ENCODE data around the gene SULT1C2. TPM values are rescaled to one million over a fixed set of nuclear protein-coding genes. Genes with fewer than 3 reads are reported as not detected.

SULT1C2 gene
- total and polyA plus RNA-seq, 10 of the 15 experiments (the other 5 are each of a cell fraction or from before 2014, with no cell fraction given), result 0.03 to 0.07 (median 0.04) TPM; not detected in 7

DNA sequence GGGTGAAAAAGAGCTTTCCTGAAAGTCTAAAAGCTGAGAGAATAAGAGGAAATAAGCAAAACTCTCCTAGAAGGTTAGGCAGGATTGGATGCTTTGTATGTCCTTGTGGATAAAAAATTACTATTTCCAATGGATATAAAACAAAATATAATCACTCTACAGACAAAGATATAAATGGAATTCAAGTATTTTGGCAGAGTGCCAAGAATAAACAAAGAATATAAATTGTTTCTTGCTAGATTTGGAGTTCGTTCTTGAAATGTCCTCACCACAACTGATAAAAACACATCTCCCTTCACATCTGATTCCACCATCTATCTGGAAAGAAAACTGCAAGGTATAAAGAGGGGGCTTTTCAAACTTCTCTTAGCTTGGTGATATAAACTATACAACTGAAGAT lies 35.6 kb upstream of the SULT1C2 start:
- BruUV-seq (replicated peaks), result no TSS peak
- Histone ChIP-seq H3K27ac (ENCODE audit: control insufficient read depth, insufficient read depth) (no peak overlapping the region), H4K20me1 (ENCODE audit: control insufficient read depth, insufficient read depth) (no peaks in the 10 kb centered on the region), H3K4me3 (no peak overlapping the region), H3K27me3 (replicated peaks in 1 of 2; ENCODE audit: control insufficient read depth in 2 of 2, insufficient read depth in 2 of 2, low read length in 1 of 2) (no peaks in the 10 kb centered on the region; a peak in 1 of 4 replicates), H3K9me3 (replicated peaks; ENCODE audit: control insufficient read depth, insufficient read depth, low read length) (no peaks in the 10 kb centered on the region), H2AFZ (ENCODE audit: control insufficient read depth, low read depth, low read length) (no peak overlapping the region), H3K79me2 (ENCODE audit: control insufficient read depth, insufficient read depth, low read length) (no peaks in the 10 kb centered on the region), H3K9ac (ENCODE audit: control insufficient read depth, insufficient read depth, low read length) (no peak overlapping the region), H3K4me2 (ENCODE audit: control insufficient read depth, insufficient read depth) (no peak overlapping the region), H3K4me1 (ENCODE audit: control insufficient read depth, insufficient read depth, low read length) (no peaks in the 10 kb centered on the region), H3K36me3 (ENCODE audit: control insufficient read depth in 2 of 2, insufficient read depth in 2 of 2, low read length in 1 of 2) (no peaks in the 10 kb centered on the region)
- SMC1A ChIA-PET (ENCODE audit: uncharacterized antibody, unreplicated experiment), result interaction anchor here (1.6 kb wide), 1 partner anchor 9 kb away, joined by 3 read pairs; no protein-coding TSS in a partner anchor
- RAD21 ChIA-PET (ENCODE audit: unreplicated experiment), result no interaction called here
- DNase-seq (ENCODE audit: low read depth, low spot score), result no peak
- CTCF ChIA-PET, result no interaction called here
- 0% methylated on average over 1 of the region's 1 CpG for WGBS (ENCODE audit: insufficient coverage, insufficient replicate concordance, low lambda C conversion rate, missing lambda C conversion rate)
- in situ Hi-C loops (cut with MboI) (no loop called here), intact Hi-C loops (cut with micrococcal nuclease; ENCODE audit: unreplicated experiment) (no loop called here)
- no peak for ATAC-seq
- TF ChIP-seq MLLT1 (IDR thresholded peaks at IDR 0.05) (no peak), POLR2AphosphoS2 (IDR thresholded peaks at IDR 0.05; ENCODE audit: low read depth, low read length) (no peak), ZSCAN29 (IDR thresholded peaks at IDR 0.05) (no peak), SREBF1 (IDR thresholded peaks at IDR 0.05; ENCODE audit: low read length) (no peak), E2F8 (IDR thresholded peaks at IDR 0.05; ENCODE audit: low read depth, partially characterized antibody) (no peak), TCF7 (IDR thresholded peaks at IDR 0.05; ENCODE audit: borderline replicate concordance) (no peak), NFXL1 (IDR thresholded peaks at IDR 0.05; ENCODE audit: borderline replicate concordance) (no peak), SPI1 (IDR thresholded peaks at IDR 0.05; ENCODE audit: borderline replicate concordance, insufficient read depth, low read depth, low read length) (no peak), LARP7 (IDR thresholded peaks at IDR 0.05) (no peak), CHD1 (IDR thresholded peaks at IDR 0.05; ENCODE audit: low read depth, low read length) (no peak), ZBED1 (IDR thresholded peaks at IDR 0.05; ENCODE audit: borderline replicate concordance) (no peak), RAD51 (IDR thresholded peaks at IDR 0.05) (no peak), BCL3 (IDR thresholded peaks at IDR 0.05; ENCODE audit: borderline replicate concordance, insufficient read depth, low read depth, low read length, poor library complexity, severe bottlenecking) (no peak), MEF2B (IDR thresholded peaks at IDR 0.05; ENCODE audit: partially characterized antibody, poor library complexity, severe bottlenecking) (no peak), STAT1 (conservative IDR thresholded peaks at IDR 0.05) (no peak)
- TF ChIP-seq, protein P1, sequence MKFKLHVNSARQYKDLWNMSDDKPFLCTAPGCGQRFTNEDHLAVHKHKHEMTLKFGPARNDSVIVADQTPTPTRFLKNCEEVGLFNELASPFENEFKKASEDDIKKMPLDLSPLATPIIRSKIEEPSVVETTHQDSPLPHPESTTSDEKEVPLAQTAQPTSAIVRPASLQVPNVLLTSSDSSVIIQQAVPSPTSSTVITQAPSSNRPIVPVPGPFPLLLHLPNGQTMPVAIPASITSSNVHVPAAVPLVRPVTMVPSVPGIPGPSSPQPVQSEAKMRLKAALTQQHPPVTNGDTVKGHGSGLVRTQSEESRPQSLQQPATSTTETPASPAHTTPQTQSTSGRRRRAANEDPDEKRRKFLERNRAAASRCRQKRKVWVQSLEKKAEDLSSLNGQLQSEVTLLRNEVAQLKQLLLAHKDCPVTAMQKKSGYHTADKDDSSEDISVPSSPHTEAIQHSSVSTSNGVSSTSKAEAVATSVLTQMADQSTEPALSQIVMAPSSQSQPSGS (IDR thresholded peaks at IDR 0.05; ENCODE audit: low read length), result no peak
- TF ChIP-seq, protein P2, sequence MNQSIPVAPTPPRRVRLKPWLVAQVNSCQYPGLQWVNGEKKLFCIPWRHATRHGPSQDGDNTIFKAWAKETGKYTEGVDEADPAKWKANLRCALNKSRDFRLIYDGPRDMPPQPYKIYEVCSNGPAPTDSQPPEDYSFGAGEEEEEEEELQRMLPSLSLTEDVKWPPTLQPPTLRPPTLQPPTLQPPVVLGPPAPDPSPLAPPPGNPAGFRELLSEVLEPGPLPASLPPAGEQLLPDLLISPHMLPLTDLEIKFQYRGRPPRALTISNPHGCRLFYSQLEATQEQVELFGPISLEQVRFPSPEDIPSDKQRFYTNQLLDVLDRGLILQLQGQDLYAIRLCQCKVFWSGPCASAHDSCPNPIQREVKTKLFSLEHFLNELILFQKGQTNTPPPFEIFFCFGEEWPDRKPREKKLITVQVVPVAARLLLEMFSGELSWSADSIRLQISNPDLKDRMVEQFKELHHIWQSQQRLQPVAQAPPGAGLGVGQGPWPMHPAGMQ (IDR thresholded peaks at IDR 0.05; ENCODE audit: borderline replicate concordance), result no peak
- no peak for FAIRE-seq
- POLR2A ChIA-PET, result no interaction called here
